Neutrophil (primary cell): ENCODE measurements around the gene BRIP1.
"Not testable (repeated sequence)": the region's sequence is repeated elsewhere in the genome, so short reads cannot be mapped to it uniquely, and the experiment has no call there.

Experiments used
- H3K27ac ChIP-seq: fragments of 200-600 bp; sonication (generic); 2 replicates; pipeline ENCODE4 v1.5.1; 2016; ENCODE audit warnings: mild to moderate bottlenecking, moderate library complexity
- H3K27me3 ChIP-seq: fragments of 200-600 bp; sonication (generic); 2 replicates; pipeline ENCODE4 v1.6.0; 2016; ENCODE audit warnings: mild to moderate bottlenecking
- H3K36me3 ChIP-seq: fragments of 200-600 bp; sonication (generic); 2 replicates; pipeline ENCODE4 v1.5.1; 2017
- H3K4me1 ChIP-seq, 2 experiments: fragments of 200-600 bp in 1 of 2; sonication (generic) in 1 of 2; 1 replicate in 1 of 2; 2 replicates in 1 of 2; pipeline versions ENCODE4 v1.5.1 to v1.6.1; 2013 to 2016; ENCODE audit warnings: low read depth in 1 of 2, low read length in 1 of 2, mild to moderate bottlenecking in 1 of 2, moderate library complexity in 1 of 2; ENCODE audit not compliant: control insufficient read depth in 1 of 2, insufficient read depth in 1 of 2
- H3K4me3 ChIP-seq, 2 experiments: fragments of 200-600 bp in 1 of 2; sonication (generic) in 1 of 2; 1 replicate in 1 of 2; 2 replicates in 1 of 2; pipeline ENCODE4 v1.5.1; 2013 to 2016; ENCODE audit warnings: low read depth in 1 of 2, low read length in 1 of 2, mild to moderate bottlenecking in 1 of 2, moderate library complexity in 1 of 2
- H3K9me3 ChIP-seq: fragments of 200-600 bp; sonication (generic); 2 replicates; pipeline ENCODE4 v1.5.1; 2016
- TF ChIP-seq, protein P1 (sequence below): fragments of 200-600 bp; sonication (generic); IDR thresholded peaks from 2 replicates; pipeline ENCODE4 v1.5.1; 2016; ENCODE audit warnings: antibody characterized with exemption

The BRIP1 gene

GRCh38 chr17:61722398-61722797 is 140.9 kb downstream of the BRIP1 start:
- TF ChIP-seq, protein P1, sequence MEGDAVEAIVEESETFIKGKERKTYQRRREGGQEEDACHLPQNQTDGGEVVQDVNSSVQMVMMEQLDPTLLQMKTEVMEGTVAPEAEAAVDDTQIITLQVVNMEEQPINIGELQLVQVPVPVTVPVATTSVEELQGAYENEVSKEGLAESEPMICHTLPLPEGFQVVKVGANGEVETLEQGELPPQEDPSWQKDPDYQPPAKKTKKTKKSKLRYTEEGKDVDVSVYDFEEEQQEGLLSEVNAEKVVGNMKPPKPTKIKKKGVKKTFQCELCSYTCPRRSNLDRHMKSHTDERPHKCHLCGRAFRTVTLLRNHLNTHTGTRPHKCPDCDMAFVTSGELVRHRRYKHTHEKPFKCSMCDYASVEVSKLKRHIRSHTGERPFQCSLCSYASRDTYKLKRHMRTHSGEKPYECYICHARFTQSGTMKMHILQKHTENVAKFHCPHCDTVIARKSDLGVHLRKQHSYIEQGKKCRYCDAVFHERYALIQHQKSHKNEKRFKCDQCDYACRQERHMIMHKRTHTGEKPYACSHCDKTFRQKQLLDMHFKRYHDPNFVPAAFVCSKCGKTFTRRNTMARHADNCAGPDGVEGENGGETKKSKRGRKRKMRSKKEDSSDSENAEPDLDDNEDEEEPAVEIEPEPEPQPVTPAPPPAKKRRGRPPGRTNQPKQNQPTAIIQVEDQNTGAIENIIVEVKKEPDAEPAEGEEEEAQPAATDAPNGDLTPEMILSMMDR = no peak
- peaks cover 5% of the 10 kb centered on the region for H3K36me3 ChIP-seq
- no peaks in the 10 kb centered on the region for H3K9me3 ChIP-seq
- H3K27me3 ChIP-seq = no peaks in the 10 kb centered on the region
- no peak overlapping the region for H3K27ac ChIP-seq
- no peak overlapping the region for H3K4me3 ChIP-seq
- no peaks in the 10 kb centered on the region for H3K4me1 ChIP-seq

DNA sequence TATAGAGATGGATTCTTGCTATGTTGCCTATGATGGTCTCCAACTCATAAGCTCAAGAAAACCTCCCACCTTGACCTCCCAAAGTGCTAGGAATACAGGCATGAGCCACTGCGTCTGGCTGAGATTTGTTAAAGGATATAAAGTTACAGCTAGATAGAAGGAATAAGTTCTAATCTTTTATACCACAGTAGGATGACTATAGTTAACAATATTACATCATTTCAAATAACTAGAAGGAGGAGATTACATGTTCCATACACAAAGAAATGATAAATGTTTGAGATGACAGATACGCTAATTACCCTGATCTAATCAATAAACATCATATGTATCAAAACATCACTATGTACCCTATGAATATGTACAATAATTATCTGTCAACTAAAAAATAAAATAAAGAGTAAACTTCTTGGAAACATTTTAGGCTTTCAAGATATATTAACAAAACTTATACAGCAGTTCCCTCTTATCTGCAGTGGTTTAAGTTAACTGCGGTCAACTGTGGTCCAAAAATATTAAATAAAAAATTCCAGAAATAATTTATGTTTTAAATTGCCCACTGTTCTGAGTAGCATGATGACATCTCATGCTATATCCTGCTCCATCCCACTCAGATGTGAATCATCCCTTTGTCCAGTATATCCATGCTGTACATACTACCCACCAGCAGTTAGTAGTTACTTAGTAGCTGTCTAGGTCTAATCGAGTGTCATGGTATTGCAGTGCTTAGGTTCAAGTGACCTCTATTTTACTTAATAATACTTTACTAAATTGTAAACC is 143.1 kb downstream of the BRIP1 start:
- TF ChIP-seq, protein P1 = no peak
- Histone ChIP-seq H3K27ac (no peak overlapping the region), H3K9me3 (peaks cover 4% of the 10 kb centered on the region), H3K27me3 (no peaks in the 10 kb centered on the region), H3K4me3 (no peak overlapping the region), H3K4me1 (no peaks in the 10 kb centered on the region), H3K36me3 (no peaks in the 10 kb centered on the region)

GRCh38 chr17:61719220-61719619 is 144.1 kb downstream of the BRIP1 start:
- H3K9me3 ChIP-seq, H3K36me3 ChIP-seq, H3K4me3 ChIP-seq: not testable (repeated sequence)

GRCh38 chr17:61718022-61718421 is 145.3 kb downstream of the BRIP1 start:
- TF ChIP-seq, protein P1 = no peak
- Histone ChIP-seq H3K36me3 (peaks cover 3% of the 10 kb centered on the region), H3K9me3 (peaks cover 4% of the 10 kb centered on the region), H3K4me1 (no peaks in the 10 kb centered on the region), H3K27me3 (no peaks in the 10 kb centered on the region), H3K4me3 (no peak overlapping the region), H3K27ac (no peak overlapping the region)

More at GRCh38 chr17:61719220-61719619, 144.1 kb downstream of the BRIP1 start:
- H3K4me1 ChIP-seq, H3K27me3 ChIP-seq, H3K27ac ChIP-seq: not testable (repeated sequence)

DNA sequence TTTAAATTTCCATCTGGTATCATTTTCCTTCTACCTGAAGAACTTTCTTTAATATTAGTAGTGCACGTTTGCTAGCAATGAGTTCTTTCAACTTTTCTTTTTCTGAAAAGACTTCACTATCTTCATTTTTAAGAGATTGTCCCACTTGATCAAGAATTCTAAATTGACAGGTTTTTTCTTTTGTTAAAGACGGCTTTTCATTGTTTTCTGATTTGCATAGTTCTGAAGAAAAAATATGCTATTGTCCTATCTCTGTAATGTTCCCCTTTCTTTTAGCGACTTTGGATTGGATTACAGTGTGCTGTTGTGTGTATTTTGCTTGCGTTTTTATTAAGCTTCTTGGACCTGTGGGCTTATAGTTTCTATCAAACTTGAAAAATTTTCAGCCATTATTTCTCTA is 146.0 kb downstream of the BRIP1 start:
- TF ChIP-seq, protein P1 = no peak
- Histone ChIP-seq H3K9me3 (peaks cover 4% of the 10 kb centered on the region), H3K4me3 (no peak overlapping the region), H3K36me3 (peaks cover 10% of the 10 kb centered on the region), H3K4me1 (no peaks in the 10 kb centered on the region), H3K27ac (no peak overlapping the region), H3K27me3 (no peaks in the 10 kb centered on the region)

- TF ChIP-seq, protein P1 = no peak
- no peak overlapping the region for H3K27ac ChIP-seq
- H3K27me3 ChIP-seq = no peaks in the 10 kb centered on the region
- peaks cover 4% of the 10 kb centered on the region for H3K9me3 ChIP-seq
- no peak overlapping the region for H3K4me3 ChIP-seq
- no peaks in the 10 kb centered on the region for H3K4me1 ChIP-seq
- H3K36me3 ChIP-seq = peaks cover 12% of the 10 kb centered on the region
These were observed 147.0 kb downstream of the BRIP1 start for GRCh38 chr17:61716225-61716829.
